Measurements from ENCODE around the gene ZNF264.

GRCh38 chr19:57249329-57249728, 58.0 kb downstream of the ZNF264 start:
- TF ChIP-seq CTCF (IDR thresholded peaks at IDR 0.05; ENCODE audit: insufficient read depth, low read depth, low read length) (no peak), EZH2 (IDR thresholded peaks at IDR 0.05; ENCODE audit: insufficient read depth, low read length) (no peak)
